B cell (primary cell): ENCODE data around the gene JADE2. TPM values are rescaled to one million over a fixed set of nuclear protein-coding genes. Genes with fewer than 3 reads are reported as not detected.

ENCODE experiments used
- ATAC-seq: fragments of 200-7000 bp; cut with Tn5 transposase; one replicate; pipeline ENCODE4 v1.10.0; 2021; ENCODE audit warnings: low read depth, mild to moderate bottlenecking, moderate number of reproducible peaks, moderate library complexity
- CTCF ChIA-PET: fragments of 350-600 bp; sonication (Branson Sonifier 250); formaldehyde crosslinking; loops from one replicate; lab custom pipeline; 2021; ENCODE audit warnings: antibody characterized with exemption, inconsistent platforms; lab: Charles Lee
- POLR2A ChIA-PET: fragments of 350-600 bp; sonication (Branson Sonifier 250); formaldehyde crosslinking; loops from one replicate; lab custom pipeline; 2021; ENCODE audit warnings: antibody characterized with exemption; lab: Charles Lee
- DNase-seq: peaks from one replicate; pipeline ENCODE4 v3.0.0; 2013
- H2AFZ ChIP-seq: 2 replicates; pipeline ENCODE4 v1.6.1; 2012; ENCODE audit warnings: mild to moderate bottlenecking, low read depth, low read length; ENCODE audit not compliant: insufficient read depth, poor library complexity, severe bottlenecking
- H3K27ac ChIP-seq, 2 donors: 1 replicate in 1 of 2; 2 replicates in 1 of 2; pipeline ENCODE4 v1.5.1; 2012 to 2013; ENCODE audit warnings: low read length in 2 of 2, mild to moderate bottlenecking in 2 of 2, moderate library complexity in 1 of 2
- H3K27me3 ChIP-seq, 4 experiments: fragments of 200-600 bp in 1 of 4; sonication (generic) in 1 of 4; replicated peaks in 1 of 4; 1 replicate in 2 of 4; 2 replicates in 2 of 4; pipeline versions ENCODE4 v1.6.1 to v1.7.0; 2013 to 2016; ENCODE audit warnings: low read length in 3 of 4, mild to moderate bottlenecking in 2 of 4, mixed read lengths in 1 of 4, moderate library complexity in 1 of 4; ENCODE audit not compliant: insufficient read depth in 4 of 4, control insufficient read depth in 3 of 4; ENCODE audit errors: control extremely low read depth in 1 of 4
- H3K36me3 ChIP-seq, 2 experiments: replicated peaks in 1 of 2; 1 replicate in 1 of 2; 2 replicates in 1 of 2; pipeline versions ENCODE4 v1.6.1 to v1.7.1; 2013; ENCODE audit warnings: low read length in 1 of 2; ENCODE audit not compliant: insufficient read depth in 2 of 2, control insufficient read depth in 1 of 2; ENCODE audit errors: control extremely low read depth in 1 of 2, extremely low read depth in 1 of 2
- H3K4me1 ChIP-seq, 2 donors: fragments of 200-600 bp in 1 of 2; sonication (generic) in 1 of 2; 1 replicate in 1 of 2; 2 replicates in 1 of 2; pipeline versions ENCODE4 v1.5.1 to v1.6.1; 2013 to 2017; ENCODE audit warnings: low read length in 2 of 2; ENCODE audit not compliant: control insufficient read depth in 2 of 2, insufficient read depth in 2 of 2
- H3K4me2 ChIP-seq: replicated peaks from 2 replicates; pipeline ENCODE3; 2012; ENCODE audit warnings: mild to moderate bottlenecking, low read depth, low read length; ENCODE audit not compliant: poor library complexity, severe bottlenecking
- H3K4me3 ChIP-seq, 5 experiments: fragments of 200-600 bp in 1 of 5; sonication (generic) in 1 of 5; 1 replicate in 3 of 5; 2 replicates in 2 of 5; pipeline versions ENCODE4 v1.5.1 to v1.7.0; 2011 to 2016; ENCODE audit warnings: low read length in 4 of 5, mild to moderate bottlenecking in 4 of 5, low read depth in 2 of 5, control low read depth in 1 of 5, moderate library complexity in 1 of 5; ENCODE audit not compliant: insufficient read depth in 1 of 5; ENCODE audit errors: control extremely low read depth in 1 of 5, extremely low read depth in 1 of 5
- H3K79me2 ChIP-seq: fragments of 200-600 bp; sonication (generic); one replicate; pipeline ENCODE4 v1.6.0; 2016; ENCODE audit warnings: low read length; ENCODE audit not compliant: control insufficient read depth, insufficient read depth
- H3K9ac ChIP-seq: fragments of 200-600 bp; sonication (generic); 2 replicates; pipeline ENCODE4 v1.6.1; 2017; ENCODE audit warnings: mild to moderate bottlenecking, low read length, moderate library complexity
- H3K9me3 ChIP-seq, 3 donors: one replicate each; pipeline versions ENCODE4 v1.6.1 to v1.7.1; 2013; ENCODE audit warnings: low read length in 2 of 3; ENCODE audit not compliant: control insufficient read depth in 2 of 3, insufficient read depth in 1 of 3; ENCODE audit errors: control extremely low read depth in 1 of 3
- H4K20me1 ChIP-seq: 2 replicates; pipeline ENCODE4 v1.6.0; 2012; ENCODE audit warnings: mild to moderate bottlenecking, low read length; ENCODE audit not compliant: insufficient read depth, control insufficient read depth, poor library complexity, severe bottlenecking
- H3K27ac Mint-ChIP-seq: one replicate; pipeline ENCODE4 v1.8.0; 2021; ENCODE audit warnings: mixed read lengths
- H3K27me3 Mint-ChIP-seq: one replicate; pipeline ENCODE4 v1.8.0; 2021; ENCODE audit warnings: mixed read lengths
- H3K4me1 Mint-ChIP-seq: one replicate; pipeline ENCODE4 v1.8.0; 2021; ENCODE audit warnings: mixed read lengths
- H3K4me3 Mint-ChIP-seq: one replicate; pipeline ENCODE4 v1.8.0; 2021; ENCODE audit warnings: mixed read lengths
- H3K9me3 Mint-ChIP-seq: one replicate; pipeline ENCODE4 v1.8.0; 2022; ENCODE audit warnings: mixed read lengths; ENCODE audit not compliant: insufficient read depth
- WGBS: methylation state at CpG from one replicate; pipeline ENCODE4 v1.1.5; 2013; ENCODE audit warnings: missing lambda C conversion rate; ENCODE audit not compliant: insufficient coverage; 5-methylcytosine and 5-hydroxymethylcytosine counted together
- intact Hi-C: fragments of 100-400 bp; cut with micrococcal nuclease; formaldehyde crosslinking; loops from one replicate; pipeline ENCODE4 v1.10.0; 2022
- polyA plus RNA-seq: library from polyadenylated mRNA; depleted of rRNA; stranded (reverse); fragments of >200 nt; gene quantifications from 2 replicates; pipeline ENCODE4 v1.2.3, GENCODE V29; 2012
- total RNA-seq, 2 donors: library from RNA; stranded (reverse); fragments of 120-200 nt in 1 of 2; gene quantifications; 1 replicate in 1 of 2; 2 replicates in 1 of 2; pipeline versions ENCODE4 v1.2.3 to v1.2.4, GENCODE V29; 2013 to 2022
- TF ChIP-seq, protein P1 (sequence below): fragments of 200-600 bp; IDR thresholded peaks from one replicate; pipeline ENCODE4 v1.8.0; 2022; ENCODE audit warnings: antibody characterized with exemption, mild to moderate bottlenecking

The JADE2 gene
- total and polyA plus RNA-seq, 2 donors (not counting 1 experiment from before 2014, with no cell fraction given) = 80.5 to 247 TPM

DNA sequence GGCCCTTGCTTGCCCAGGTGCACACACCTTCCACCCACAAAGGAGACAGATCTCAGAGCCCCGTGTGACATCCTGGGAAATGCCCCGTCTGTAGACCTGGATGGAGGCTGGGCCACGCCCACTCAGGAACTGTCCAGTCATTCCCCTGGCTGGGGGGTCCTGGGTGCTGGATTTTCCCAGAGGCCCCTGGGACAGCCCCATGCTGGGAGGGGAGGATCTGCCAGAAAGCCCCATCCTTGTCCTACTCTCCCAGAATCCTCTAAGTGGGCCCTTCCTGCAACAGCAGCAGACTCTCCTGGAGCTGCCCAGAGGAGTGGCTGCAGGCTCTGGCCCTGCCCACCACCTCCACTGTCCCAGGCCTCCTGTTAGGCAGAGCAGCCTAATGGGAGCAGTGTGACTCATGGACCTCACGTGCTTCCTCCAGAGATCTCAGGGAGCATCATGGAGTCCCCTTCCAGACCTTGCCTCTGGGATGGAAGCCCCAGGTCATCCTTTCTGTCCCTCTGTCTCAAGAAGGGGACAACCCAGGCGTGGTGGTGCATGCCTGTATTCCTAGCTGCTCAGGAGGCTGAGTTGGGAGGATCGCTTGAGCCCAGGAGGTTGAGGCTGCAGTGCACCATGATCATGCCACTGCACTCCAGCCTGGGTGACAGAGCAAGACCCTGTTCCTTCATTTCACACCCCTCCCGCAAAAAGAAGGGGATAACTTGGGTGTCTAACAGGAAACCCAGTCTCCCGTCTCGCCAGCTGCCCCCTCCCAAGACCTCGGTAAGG, 51.7 kb downstream of the JADE2 start:
- Histone ChIP-seq H3K36me3 (peaks cover 0 to 94% of the 10 kb centered on the region in 2 experiments), H3K27ac (no peak overlapping the region), H3K9me3 (no peaks in the 10 kb centered on the region), H3K27me3 (no peaks in the 10 kb centered on the region), H3K79me2 (peaks cover 22% of the 10 kb centered on the region), H4K20me1 (peaks cover 93% of the 10 kb centered on the region), H2AFZ (no peak overlapping the region), H3K4me2 (no peak overlapping the region), H3K4me3 (no peak overlapping the region), H3K4me1 (no peaks in the 10 kb centered on the region), H3K9ac (no peak overlapping the region)
- CTCF ChIA-PET = interaction anchor here (0.7 to 3.5 kb wide), 32 partner anchors 9 to 391 kb away, joined by 3 to 30 read pairs (median 5); partner anchors contain the start of genes CDKN2AIPNL, JADE2 and UBE2B
- Mint-ChIP-seq H3K4me1 (peaks cover 4% of the 10 kb centered on the region), H3K27ac (peak overlapping the region; percentile 60), H3K27me3 (no peaks in the 10 kb centered on the region), H3K4me3 (no peak overlapping the region), H3K9me3 (no peaks in the 10 kb centered on the region)
- ATAC-seq (peak; percentile 23), DNase-seq (peak; percentile 27)
- intact Hi-C loops = loop anchor here (1.0 to 5.0 kb wide), 5 partner anchors 36 to 274 kb away; partner anchors contain the start of gene CDKN2AIPNL
- POLR2A ChIA-PET = interaction anchor here (1.4 to 1.6 kb wide), 2 partner anchors 51 to 52 kb away, joined by 3 to 9 read pairs; no protein-coding TSS in a partner anchor
- 76% methylated on average over 10 of the region's 10 CpGs for WGBS
- TF ChIP-seq, protein P1, sequence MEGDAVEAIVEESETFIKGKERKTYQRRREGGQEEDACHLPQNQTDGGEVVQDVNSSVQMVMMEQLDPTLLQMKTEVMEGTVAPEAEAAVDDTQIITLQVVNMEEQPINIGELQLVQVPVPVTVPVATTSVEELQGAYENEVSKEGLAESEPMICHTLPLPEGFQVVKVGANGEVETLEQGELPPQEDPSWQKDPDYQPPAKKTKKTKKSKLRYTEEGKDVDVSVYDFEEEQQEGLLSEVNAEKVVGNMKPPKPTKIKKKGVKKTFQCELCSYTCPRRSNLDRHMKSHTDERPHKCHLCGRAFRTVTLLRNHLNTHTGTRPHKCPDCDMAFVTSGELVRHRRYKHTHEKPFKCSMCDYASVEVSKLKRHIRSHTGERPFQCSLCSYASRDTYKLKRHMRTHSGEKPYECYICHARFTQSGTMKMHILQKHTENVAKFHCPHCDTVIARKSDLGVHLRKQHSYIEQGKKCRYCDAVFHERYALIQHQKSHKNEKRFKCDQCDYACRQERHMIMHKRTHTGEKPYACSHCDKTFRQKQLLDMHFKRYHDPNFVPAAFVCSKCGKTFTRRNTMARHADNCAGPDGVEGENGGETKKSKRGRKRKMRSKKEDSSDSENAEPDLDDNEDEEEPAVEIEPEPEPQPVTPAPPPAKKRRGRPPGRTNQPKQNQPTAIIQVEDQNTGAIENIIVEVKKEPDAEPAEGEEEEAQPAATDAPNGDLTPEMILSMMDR = no peak
